Nephron progenitor cell (in vitro differentiated cells): ENCODE results near the gene TMEM116.
"Not testable (repeated sequence)": the region's sequence is repeated elsewhere in the genome, so short reads cannot be mapped to it uniquely, and the experiment has no call there.

Experiments
- DNase-seq: peaks from one replicate; pipeline ENCODE4 v3.0.0; 2021
- H3K27ac Mint-ChIP-seq: 2 replicates; pipeline ENCODE4 v1.8.0; 2021; ENCODE audit warnings: mild to moderate bottlenecking, moderate library complexity, mixed read lengths
- H3K27me3 Mint-ChIP-seq: 2 replicates; pipeline ENCODE4 v1.8.0; 2021; ENCODE audit warnings: mild to moderate bottlenecking, low read depth, mixed read lengths; ENCODE audit not compliant: poor library complexity
- H3K36me3 Mint-ChIP-seq: 2 replicates; pipeline ENCODE4 v1.8.0; 2021; ENCODE audit warnings: low read depth, mixed read lengths
- H3K4me1 Mint-ChIP-seq: 2 replicates; pipeline ENCODE4 v1.8.0; 2021; ENCODE audit warnings: mixed read lengths
- H3K4me3 Mint-ChIP-seq: 2 replicates; pipeline ENCODE4 v1.8.0; 2021; ENCODE audit warnings: mild to moderate bottlenecking, moderate library complexity, mixed read lengths
- H3K9me3 Mint-ChIP-seq: 2 replicates; pipeline ENCODE4 v1.8.0; 2021; ENCODE audit warnings: mild to moderate bottlenecking, moderate library complexity, mixed read lengths
- TF ChIP-seq, protein P1 (sequence below): fragments of 200-600 bp; sonication (generic); IDR thresholded peaks from 2 replicates; pipeline ENCODE4 v1.5.0; 2021; ENCODE audit warnings: antibody characterized with exemption

Gene TMEM116

DNA sequence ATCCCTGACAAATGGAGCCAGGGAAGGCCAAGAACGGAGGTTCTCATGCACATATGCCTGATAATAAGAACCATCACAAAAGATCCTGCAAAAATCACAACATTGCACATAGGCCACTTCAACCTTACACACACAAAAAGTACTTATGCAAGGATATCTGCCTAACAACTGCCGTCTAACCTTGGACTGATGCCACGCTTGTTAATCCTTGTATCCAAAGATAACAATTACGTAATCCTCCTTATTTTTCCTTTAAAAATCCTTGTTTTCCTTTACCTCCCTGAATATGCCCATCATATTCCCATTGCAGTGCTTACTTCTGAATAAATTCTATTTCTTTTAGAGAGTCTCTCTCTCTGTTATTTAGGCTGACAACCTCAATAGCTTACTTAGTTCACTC lies 59.5 kb downstream of the TMEM116 start:
- Mint-ChIP-seq H3K4me1 (no peaks in the 10 kb centered on the region), H3K4me3 (no peak overlapping the region), H3K27ac (no peak overlapping the region), H3K36me3 (peaks cover 46% of the 10 kb centered on the region), H3K9me3 (peaks cover 57% of the 10 kb centered on the region), H3K27me3 (no peaks in the 10 kb centered on the region)
- TF ChIP-seq, protein P1, sequence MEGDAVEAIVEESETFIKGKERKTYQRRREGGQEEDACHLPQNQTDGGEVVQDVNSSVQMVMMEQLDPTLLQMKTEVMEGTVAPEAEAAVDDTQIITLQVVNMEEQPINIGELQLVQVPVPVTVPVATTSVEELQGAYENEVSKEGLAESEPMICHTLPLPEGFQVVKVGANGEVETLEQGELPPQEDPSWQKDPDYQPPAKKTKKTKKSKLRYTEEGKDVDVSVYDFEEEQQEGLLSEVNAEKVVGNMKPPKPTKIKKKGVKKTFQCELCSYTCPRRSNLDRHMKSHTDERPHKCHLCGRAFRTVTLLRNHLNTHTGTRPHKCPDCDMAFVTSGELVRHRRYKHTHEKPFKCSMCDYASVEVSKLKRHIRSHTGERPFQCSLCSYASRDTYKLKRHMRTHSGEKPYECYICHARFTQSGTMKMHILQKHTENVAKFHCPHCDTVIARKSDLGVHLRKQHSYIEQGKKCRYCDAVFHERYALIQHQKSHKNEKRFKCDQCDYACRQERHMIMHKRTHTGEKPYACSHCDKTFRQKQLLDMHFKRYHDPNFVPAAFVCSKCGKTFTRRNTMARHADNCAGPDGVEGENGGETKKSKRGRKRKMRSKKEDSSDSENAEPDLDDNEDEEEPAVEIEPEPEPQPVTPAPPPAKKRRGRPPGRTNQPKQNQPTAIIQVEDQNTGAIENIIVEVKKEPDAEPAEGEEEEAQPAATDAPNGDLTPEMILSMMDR: no peak
- no peak for DNase-seq

DNA sequence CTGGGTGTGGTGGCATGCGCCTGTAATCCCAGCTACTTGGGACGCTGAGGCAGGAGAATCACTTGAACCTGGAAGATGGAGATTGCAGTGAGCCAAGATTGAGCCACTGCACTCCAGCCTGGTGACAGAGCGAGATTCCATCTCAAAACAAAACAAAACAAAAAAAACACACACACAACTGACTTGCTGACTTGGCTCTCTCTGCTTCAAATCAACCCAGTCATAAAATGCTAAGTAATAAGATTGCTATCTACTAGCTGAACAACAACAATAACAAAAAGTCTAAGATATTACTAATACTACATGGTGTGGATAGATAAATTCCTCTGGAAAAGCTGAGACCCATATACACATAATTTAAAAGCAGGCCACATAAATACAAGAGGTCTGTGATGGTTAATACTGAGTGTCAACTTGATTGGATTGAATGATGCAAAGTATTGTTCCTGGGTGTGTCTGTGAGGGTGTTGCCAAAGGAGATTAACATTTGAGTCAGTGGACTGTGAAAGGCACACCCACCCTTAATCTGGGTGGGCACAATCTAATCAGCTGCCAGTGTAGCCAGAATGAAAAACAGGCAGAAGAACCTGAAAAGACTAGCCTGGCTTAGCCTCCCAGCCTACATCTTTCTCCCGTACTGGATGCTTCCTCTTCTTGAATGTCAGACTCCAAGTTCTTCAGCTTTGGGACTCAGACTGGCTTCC lies 60.7 kb downstream of the TMEM116 start:
- not testable (repeated sequence) for H3K27ac Mint-ChIP-seq, DNase-seq

DNA sequence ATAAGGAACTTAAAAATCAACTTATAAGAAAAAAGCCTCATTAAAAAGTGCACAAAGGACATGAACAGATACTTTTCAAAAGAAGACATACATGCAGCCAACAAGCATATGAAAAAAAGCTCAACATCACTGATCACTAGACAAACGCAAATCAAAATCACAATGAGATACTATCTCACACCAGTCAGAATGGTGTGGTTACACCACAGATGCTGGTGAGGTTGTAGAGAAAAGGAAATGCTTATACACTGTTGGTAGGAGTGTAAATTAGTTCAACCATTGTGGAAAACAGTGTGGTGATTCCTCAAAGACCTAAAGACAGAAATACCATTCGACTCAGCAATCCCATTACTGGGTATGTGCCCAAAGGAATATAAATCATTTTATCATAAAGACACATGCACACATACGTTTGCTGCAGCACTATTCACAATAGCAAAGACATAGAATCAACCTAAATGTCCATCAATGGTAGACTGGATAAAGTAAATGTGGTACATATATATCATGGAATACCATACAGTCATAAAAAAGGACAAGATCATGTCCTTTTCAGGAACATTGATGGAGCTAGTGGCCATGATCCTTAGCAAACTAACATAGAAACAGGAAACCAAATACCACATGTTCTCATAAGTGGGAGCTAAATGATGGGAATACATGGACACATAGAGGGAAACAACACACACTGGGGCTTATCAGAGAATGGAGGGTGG lies 61.8 kb downstream of the TMEM116 start:
- not testable (repeated sequence) for H3K4me1 Mint-ChIP-seq, H3K27ac Mint-ChIP-seq, H3K27me3 Mint-ChIP-seq, H3K4me3 Mint-ChIP-seq, DNase-seq
- Mint-ChIP-seq H3K36me3 (peaks cover 32% of the 10 kb centered on the region), H3K9me3 (peaks cover 42% of the 10 kb centered on the region)

More for the DNA sequence above, 60.7 kb downstream of the TMEM116 start:
- peaks cover 52% of the 10 kb centered on the region for H3K9me3 Mint-ChIP-seq
- peaks cover 43% of the 10 kb centered on the region for H3K36me3 Mint-ChIP-seq
- not testable (repeated sequence) for H3K4me3 Mint-ChIP-seq, H3K4me1 Mint-ChIP-seq, H3K27me3 Mint-ChIP-seq

- H3K4me1 Mint-ChIP-seq: no peaks in the 10 kb centered on the region
- no peak for DNase-seq
- TF ChIP-seq, protein P1: no peak
- H3K27me3 Mint-ChIP-seq: peaks cover 10% of the 10 kb centered on the region
- no peaks in the 10 kb centered on the region for H3K36me3 Mint-ChIP-seq
- H3K4me3 Mint-ChIP-seq: no peak overlapping the region
- H3K9me3 Mint-ChIP-seq: no peaks in the 10 kb centered on the region
- H3K27ac Mint-ChIP-seq: no peak overlapping the region
Observed at GRCh38 chr12:111943929-111944328, 69.0 kb downstream of the TMEM116 start.

- TF ChIP-seq, protein P1: no peak
- H3K4me3 Mint-ChIP-seq: no peak overlapping the region
- no peak for DNase-seq
- no peaks in the 10 kb centered on the region for H3K36me3 Mint-ChIP-seq
- H3K27me3 Mint-ChIP-seq: peaks cover 10% of the 10 kb centered on the region
- no peaks in the 10 kb centered on the region for H3K4me1 Mint-ChIP-seq
- H3K27ac Mint-ChIP-seq: no peak overlapping the region
- no peaks in the 10 kb centered on the region for H3K9me3 Mint-ChIP-seq
Observed at GRCh38 chr12:111942557-111942956, 70.4 kb downstream of the TMEM116 start.

DNA sequence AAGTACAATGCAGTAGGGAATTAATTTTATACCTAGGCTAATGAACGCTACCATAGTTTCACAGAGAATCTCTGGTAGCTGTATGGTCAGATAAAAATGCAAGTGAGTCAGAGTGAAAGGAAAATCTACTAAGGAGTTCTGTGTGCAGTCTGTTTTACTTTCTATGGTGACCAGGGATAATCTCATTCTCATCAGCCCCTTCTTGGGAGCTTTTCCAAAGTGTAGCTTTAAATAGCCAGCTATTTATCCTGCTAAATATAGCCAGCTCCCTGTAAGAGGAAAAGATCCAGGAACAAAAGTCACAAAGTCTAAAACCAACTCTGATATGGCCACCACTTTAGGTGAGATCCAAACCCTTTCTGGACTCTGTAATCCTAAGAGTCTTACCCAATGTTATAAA lies 75.5 kb downstream of the TMEM116 start:
- no peak for DNase-seq
- Mint-ChIP-seq H3K9me3 (no peaks in the 10 kb centered on the region), H3K4me3 (no peak overlapping the region), H3K4me1 (peaks cover 6% of the 10 kb centered on the region), H3K36me3 (no peaks in the 10 kb centered on the region), H3K27me3 (peaks cover 4% of the 10 kb centered on the region), H3K27ac (no peak overlapping the region)
- TF ChIP-seq, protein P1: no peak

DNA sequence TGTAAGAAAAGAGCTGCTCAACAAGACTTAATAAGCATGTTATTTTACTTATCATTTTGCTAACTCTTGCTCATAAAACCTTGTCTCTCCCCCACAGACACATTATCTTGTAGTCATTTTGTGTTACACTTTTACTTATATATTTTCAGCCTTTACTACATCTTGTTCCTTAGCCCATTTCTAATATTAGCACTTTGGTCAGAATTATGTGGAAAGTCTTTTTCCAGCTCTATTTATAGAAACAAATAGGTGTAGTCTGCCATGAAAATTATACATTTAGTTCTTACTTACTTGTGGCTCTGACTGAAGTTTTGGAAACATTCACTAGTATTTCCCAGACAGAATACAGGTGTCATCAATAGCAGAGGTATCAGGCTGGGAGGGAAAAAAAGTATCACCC lies 76.1 kb downstream of the TMEM116 start:
- no peak overlapping the region for H3K4me3 Mint-ChIP-seq
- H3K27me3 Mint-ChIP-seq: peaks cover 4% of the 10 kb centered on the region
- H3K4me1 Mint-ChIP-seq: peaks cover 6% of the 10 kb centered on the region
- no peak for DNase-seq
- no peaks in the 10 kb centered on the region for H3K9me3 Mint-ChIP-seq
- H3K36me3 Mint-ChIP-seq: no peaks in the 10 kb centered on the region
- TF ChIP-seq, protein P1: no peak
- H3K27ac Mint-ChIP-seq: no peak overlapping the region
